HL-60 (cell line): ENCODE data around the gene MGAT4A.

Experiments used
- CTCF ChIP-seq: IDR thresholded peaks from one replicate; pipeline ENCODE4 v1.5.1; 2011; ENCODE audit warnings: low read length, control low read depth, inconsistent platforms; ENCODE audit not compliant: insufficient read depth
- SPI1 ChIP-seq: IDR thresholded peaks from 2 replicates; pipeline ENCODE4 v1.6.1; 2012; ENCODE audit warnings: low read depth, mild to moderate bottlenecking, borderline replicate concordance

GRCh38 chr2:98570356-98570755 is 160.6 kb downstream of the MGAT4A start:
- TF ChIP-seq CTCF (no peak), SPI1 (no peak)
